NCI-H2171 treated with DMSO at 0.1 percent for 48 hours (cell line): ENCODE measurements around the gene FSTL4.
"Not testable (repeated sequence)": the region's sequence is repeated elsewhere in the genome, so short reads cannot be mapped to it uniquely, and the experiment has no call there.

Experiments
- DNase-seq: peaks from one replicate; lab custom pipeline; 2025; lab: John Stamatoyannopoulos, UW

The FSTL4 gene

DNA sequence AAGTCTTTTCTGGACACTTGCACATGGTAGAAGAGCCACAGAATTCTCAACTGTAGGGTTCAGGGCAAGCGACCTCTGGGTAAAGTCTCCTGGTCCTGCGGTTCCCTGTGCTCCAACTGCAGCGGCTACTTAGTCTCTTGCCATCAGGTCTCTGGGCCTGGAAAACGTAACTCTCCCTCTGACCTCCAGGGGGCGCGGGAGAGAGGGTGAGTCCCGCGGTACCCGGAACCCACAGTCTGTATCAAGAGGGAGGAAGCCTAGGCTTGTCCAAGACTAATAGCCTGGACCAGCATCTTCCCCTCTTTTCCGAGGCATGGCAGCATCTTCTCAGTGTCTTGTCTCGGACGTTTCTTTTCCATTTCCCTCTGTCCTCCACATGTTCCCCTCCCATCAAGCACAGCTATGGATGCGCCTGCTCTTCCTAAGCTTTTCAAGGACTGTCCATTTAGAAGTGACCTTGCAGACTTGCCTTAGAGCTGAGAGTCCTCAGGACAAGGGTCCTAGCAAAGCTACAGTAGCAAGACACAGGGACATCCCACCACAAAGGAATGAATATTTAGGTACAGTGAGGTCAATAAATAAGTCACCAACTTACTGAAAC is 59.3 kb downstream of the FSTL4 start:
- no peak for DNase-seq

DNA sequence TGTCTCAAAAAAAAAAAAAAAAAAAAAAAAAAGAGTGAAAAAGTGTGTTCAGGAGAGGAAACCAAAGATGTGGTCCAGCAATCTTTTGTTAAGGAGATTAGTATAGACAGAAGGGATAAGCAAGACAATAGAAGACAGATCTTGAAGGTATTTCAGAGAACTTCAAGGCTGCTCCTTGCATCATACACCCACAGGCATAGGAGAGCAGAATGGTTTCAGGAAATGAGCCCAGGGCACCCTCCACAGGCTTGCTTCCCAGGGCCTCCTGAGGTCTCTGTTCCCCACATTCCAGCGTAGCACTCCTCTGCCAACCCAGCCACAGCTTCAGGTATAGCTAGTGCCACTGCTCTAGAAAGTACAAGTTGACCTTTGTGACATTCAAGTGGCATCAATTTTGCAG is 65.8 kb downstream of the FSTL4 start:
- DNase-seq: no peak

DNA sequence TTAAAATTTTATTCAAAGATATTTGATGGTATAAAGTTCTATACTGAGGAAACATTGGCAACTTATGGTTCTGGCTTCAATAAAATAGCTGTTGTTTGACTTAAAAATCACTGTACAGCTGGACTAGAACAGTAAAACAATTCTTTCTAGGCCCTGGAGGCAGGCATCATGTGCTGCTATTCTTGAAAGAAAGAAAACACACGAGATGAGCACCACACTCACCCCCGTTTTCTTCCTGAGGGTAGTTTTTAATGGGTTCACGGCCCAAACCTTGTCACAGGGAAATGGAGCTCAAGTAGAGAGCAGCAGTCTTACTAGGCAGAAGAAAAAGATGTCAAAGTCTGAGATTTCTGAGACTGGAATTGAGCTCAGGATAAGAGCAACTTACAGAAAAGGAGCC is 68.0 kb downstream of the FSTL4 start:
- no peak for DNase-seq

DNA sequence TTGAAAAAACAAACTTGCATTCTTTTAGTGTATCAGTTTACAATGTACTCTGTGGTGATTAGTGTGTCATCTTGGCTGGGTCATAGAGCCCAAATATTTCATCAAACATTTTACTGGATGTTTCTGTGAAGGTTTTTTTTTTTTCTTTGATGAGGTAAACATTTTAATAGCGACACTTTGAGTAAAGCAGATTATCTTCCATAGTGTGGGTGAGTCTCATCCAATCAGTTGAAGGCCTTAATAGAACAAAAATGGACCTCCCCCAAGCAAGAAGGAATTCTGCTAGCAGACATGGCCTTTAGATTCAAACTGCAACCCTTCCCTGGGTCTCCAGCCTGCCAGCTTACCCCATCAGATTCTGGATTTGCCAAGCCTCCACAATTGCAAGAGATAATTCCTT is 72.5 kb downstream of the FSTL4 start:
- no peak for DNase-seq

DNA sequence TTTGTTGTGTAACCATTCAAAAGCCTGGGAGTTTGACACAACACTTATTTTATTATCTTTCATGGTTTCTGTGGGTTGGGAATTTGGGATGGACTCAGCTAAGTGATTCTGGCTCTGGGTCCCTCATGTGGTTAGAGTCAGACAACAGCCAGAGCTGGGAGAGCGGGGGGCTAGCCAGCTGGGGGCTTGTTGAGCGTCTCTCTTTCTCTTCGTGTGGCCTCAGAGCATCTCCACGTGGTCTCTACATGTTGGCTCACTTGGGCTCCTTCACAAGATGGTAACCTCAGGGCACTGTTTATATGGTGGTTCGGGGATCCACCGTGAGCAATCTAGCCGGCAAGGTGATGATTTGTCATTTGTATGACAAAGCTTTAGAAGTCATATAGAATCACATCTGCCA is 73.6 kb downstream of the FSTL4 start:
- DNase-seq: no peak

DNA sequence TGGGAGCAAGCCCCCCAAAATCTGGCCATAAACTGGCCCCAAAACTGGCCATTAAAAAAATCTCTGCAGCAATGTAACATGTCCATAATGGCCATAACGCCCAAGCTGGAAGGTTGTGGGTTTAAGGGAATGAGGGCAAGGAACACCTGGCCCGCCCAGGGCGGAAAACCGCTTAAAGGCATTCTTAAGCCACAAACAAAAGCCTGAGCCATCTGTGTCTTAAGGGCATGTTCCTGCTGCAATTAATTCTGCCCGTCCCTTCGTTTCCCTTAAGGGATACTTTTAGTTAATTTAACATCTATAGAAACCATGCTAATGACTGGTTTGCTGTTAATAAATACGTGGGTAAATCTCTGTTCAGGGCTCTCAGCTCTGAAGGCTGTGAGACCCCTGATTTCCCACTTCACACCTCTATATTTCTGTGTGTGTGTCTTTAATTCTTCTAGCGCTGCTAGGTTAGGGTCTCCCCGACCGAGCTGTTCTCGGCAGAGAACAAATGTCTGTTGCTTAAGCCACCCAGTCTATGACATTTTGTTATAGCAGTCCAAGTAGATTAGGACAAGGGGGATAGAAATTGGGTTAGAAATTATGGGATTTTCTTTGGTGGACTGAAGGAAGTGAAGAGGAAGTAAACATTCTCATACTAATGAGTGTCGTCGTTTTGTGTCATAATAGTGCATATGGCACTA is 77.0 kb downstream of the FSTL4 start:
- not testable (repeated sequence) for DNase-seq

DNA sequence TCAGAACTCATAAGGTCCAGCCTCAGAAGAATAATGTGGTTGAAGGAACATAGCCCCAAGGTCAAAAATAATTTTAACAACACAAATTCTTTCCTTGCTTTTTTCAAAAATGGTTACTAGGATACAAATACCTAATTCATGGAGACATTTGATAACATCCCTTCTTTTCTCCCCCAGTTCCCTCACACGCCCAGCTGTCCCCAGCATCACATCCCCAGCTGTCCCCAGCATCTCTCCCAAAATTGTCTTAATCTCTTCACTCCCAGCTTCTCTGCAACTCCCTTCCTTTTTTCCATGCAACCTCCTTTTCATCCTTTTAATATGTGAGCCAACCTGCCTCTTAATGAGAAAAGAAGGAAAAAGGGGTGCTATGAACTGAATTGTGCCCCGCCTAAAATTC is 77.8 kb downstream of the FSTL4 start:
- DNase-seq: no peak

DNA sequence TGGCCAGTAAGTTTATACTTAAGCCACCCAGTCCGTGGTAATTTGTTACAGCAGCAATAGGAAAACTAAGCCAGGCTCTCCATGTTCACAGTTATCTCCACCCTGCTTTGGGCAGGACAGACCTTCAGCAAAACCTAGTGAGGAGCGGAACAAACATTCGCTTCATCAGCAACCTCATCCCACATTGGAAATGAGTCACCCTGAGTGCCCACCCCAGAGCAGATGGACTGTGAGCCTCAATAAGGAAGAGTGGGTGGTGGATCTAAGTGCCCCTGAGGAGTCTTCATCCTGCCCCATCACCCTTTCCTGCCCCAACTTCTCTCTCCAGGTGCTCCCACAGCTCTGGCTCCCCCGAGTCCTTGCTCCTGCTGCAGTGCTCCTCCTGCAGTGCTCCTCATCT is 78.8 kb downstream of the FSTL4 start:
- DNase-seq: no peak

DNA sequence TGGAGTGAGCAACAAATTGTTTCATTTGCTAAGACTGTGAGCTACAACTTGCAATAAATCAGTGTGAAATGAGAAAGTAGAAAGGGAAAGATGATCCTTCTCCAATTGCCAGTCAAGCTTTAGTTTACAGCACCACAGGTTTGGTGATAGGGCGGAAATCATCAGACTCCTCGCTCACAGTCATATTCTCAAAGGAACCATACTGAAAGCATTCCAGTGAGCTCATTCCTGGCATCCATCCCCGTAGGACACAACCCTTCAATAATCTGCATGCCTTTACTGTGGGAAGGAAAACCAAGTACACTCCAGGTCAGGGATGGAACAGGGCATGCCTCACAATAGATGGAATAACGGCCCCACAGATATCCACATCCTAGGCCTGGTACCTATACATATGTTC is 80.7 kb downstream of the FSTL4 start:
- DNase-seq: no peak

DNA sequence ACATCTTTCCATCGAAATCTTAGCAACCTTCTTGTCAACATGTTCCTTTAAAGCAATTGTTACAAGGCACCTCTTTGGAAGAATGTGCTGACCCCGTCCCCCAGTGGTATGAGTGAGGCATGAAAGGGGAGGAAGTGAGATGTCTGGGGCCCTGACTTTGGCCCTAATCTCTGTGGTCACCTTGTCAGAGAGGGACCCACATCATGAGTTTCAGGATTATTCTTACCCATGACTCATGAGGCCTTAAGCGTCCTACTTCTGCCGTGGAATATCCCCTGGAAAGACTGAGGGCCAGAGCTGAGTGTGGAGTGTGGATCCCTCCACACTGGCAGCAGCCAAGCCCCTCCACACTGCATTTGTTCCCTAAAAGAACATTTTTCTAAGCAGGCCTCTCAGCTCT is 81.2 kb downstream of the FSTL4 start:
- no peak for DNase-seq

DNA sequence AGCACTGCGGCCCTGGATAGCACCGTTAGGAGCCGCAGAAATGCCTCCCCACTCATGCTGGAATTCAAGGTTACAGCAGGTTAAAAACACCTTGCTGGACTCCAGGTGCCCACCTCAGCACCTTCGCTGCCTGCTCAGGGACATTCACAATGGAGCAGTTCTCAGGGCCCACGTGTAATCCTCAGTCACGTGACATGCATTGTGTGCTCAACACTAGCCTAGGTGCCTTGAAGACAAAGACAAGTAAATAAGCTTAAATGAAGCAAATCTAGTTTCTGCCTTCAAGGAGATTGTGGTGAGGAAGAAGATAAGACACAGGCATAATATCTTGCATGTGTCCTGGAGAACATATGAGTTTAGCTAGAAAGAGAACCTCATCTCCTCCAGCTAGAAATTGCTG is 82.1 kb downstream of the FSTL4 start:
- no peak for DNase-seq

DNA sequence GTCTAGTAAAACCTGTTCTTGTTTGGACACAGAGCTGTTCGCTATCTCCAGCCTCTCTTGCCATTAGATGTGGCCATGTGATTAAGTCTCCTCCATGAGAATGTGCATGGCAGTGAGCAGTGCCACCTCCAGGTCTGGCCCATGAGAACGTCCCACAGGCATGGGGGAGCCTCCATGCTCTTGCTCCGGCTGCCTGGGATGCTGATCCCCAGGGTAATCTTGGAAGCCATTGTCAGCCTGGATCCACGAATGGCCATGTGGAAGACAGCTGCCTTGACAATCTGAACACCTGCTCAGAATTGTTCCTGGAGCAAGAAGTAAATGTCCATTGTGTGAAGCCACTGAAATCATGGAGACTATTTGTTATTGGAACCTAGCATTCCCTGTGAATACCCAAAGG is 83.5 kb downstream of the FSTL4 start:
- DNase-seq: no peak

DNA sequence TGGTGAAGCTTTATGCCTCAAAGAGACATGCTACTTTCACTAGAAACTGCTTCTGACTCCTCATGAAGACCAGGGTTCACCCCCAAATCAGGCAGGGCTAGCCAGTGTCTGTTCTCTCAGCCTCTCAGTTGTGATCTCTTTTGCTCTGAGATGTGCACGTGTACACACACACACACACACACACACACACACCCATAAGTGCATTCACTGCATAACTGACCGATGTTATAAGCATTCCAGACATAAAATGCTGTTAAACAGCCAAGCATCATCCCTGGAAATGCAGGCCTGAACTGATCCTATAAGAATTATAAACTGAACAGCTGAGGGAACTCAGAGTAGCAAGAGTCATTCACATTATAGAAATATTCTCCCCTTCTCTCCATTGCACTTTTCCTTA is 85.0 kb downstream of the FSTL4 start:
- DNase-seq: no peak

DNA sequence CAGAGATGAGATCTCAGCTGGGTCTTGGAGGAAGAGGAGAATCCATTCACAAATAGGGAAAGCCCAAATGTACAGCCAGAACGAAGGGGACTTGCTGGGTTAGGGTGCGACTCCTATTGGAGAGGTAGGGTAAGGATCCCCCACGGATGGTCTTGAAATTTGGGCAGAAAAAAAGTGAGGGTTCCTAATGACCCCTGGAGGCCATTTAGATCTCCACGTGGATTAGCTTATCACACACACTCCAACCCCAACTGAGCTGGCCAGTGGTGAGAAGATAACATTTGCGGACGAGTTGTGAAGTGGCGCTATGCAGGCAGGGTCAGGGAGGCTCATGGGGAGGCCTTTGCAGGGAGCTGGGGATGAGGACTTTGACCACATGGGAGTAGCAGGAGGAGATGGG is 86.0 kb downstream of the FSTL4 start:
- no peak for DNase-seq

DNA sequence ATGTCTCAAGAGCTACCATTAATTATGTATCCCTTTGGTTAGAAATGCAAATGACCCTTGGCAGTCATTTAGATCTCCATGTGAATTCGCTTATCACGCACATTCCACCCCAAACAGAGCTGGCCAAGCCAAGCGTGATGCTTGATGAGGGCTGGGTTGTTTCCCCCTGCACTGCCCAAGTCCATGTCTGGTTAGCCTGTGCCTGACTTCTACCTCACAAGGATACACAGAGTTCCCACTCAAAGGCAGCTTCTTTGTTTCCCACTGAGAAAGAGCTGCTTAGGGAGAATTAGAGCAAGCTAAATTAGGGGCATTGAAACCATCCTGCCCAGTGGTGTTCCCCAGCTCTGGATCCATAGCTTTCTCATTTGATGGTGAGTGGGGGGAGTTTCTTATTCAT is 87.2 kb downstream of the FSTL4 start:
- DNase-seq: no peak

DNA sequence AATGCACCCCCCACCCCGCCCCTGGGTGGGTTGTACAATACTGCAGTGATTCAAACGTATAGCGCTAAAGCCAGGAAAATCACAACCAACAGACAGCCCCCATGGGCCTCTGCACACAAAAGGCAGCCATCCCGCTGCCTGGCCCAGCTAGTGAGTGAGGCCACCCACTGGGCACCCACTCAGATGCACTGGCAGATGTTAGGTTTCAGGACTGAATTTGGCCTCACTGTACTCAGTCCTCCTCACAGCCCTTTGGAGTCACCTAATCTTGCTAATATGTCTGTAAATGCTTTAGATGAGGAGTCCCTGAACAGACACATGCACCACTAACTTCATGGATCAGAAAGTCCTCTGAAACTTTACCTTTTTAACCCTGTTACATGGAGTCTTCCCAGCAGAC is 87.7 kb downstream of the FSTL4 start:
- DNase-seq: no peak

DNA sequence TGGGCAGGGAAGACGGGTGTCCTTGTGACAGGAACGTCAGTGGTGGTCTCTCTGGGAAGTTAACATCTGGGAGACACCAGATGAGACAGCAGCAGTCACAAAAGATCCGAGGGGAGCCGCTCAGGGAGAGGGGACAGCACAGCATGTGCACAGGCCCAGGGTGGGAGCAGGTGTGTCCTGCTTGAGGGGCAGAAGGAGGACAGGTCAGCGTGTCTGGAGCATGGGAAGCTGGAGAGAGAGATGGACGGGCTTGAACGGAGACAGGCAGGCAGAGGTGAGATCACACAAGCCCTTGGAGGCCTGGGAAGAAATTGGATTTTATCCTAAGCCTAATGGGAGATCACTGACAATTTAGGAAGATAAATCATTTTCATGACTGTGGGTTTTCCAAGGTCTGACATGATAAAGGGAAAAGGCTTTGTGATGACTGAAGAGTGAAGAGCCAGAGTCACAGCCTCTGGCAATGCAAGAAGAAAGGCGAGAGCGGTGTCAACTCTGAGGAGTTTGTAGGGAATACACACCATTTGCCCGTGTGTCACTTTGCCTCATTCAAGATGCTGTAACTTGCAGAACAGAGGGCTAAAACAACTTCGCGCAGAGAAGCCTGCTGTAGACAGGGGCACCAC is 88.3 kb downstream of the FSTL4 start:
- no peak for DNase-seq

DNA sequence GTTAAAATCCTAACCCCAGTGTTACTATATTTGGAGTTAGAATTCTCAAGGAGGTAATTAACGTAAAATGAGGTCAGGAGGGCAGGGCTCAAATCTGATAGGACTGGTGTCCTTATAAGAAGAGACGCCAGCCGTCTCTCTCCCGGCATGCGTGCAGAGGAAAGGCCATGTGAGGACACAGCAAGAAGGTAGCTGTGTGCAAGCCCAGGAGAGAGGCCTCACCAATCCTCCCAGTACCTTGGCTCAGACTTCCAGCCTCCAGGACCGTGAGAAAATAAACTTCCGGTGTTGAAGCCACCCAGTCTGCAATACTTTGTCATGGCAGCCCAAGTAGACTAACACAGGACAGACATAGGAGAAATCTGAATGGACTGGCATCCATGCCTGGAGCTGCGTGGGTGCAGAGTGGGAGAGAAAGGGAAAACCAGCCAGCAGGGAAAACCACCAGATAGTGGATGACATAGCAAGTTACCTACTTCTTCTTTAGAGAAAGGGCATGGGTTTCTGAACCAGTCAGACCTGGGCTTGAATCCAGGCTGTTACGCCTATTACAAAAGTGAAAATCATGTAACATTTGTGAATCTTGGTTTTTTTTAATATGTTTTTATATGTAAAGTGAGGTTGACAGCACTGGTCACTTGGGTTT is 89.2 kb downstream of the FSTL4 start:
- no peak for DNase-seq

DNA sequence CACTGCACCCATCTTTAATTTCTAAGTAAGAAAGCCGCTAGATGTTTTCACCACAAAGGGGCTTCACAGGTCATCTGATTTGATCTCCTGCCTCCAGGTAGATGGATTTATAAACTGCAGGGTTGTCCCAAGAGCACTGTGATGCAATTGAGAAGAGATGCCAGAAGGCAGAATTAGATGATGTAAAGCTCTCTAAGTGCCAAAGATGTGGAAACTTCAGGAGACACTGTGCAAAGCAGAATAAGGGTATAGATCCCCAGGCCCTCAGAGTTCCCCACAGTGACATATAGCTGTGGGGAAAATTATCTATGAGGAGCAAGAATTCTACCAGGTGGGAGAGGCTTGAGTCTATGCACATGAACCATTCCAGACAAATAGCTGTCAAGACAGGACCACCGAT is 90.5 kb downstream of the FSTL4 start:
- no peak for DNase-seq

DNA sequence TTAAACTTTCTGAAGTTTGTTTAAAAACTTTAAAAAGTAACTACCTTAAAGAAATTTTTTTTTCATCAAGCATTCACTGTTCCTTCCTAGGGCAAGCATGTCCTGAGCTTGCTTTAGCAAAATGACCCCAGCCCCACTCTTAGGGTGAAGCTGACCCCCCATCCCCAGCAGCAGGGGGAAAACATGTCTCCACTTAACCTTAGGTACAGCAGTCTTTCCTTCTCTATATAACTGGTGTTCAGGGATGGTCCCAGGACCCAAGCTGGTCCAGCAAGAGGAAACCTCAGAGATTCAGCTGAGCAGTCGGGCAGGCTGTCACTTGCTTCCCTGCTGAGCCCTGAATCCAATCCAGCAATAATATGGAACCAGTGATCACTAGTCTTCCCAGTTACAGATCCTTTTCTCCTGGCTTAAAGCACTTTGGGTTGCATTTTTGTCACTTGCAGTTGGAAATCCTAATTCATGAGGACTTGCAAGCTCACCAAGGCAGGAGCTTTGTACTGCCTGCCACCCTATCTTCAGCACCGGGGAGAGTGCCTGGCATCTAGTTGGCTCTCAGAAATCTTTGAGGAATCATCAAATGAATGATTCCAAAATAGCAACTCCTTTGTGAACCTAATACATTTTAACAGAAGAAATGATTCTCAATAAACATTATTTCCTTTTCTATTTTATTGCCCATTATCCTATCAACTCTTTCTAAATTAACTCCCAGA is 91.2 kb downstream of the FSTL4 start:
- DNase-seq: no peak

DNA sequence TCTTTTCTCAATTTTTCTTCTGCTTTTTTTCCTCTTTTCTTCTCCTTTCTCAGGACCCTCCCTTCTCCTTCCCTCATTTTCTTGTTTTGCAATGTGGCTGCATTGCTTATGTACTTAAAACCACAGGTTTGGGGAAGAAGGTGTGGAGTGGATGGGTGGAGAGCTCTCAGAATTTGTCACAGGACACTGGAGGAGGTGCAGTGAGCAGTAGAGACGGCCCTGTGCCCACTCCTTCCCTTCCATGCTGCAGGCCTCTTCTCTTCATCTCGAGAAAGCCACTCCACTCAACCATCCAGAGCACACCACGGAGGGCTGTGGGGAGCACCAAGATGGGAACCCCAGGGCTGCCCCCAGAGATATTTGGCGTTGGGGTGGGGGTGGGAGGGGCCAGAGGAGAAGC is 92.3 kb downstream of the FSTL4 start:
- no peak for DNase-seq

DNA sequence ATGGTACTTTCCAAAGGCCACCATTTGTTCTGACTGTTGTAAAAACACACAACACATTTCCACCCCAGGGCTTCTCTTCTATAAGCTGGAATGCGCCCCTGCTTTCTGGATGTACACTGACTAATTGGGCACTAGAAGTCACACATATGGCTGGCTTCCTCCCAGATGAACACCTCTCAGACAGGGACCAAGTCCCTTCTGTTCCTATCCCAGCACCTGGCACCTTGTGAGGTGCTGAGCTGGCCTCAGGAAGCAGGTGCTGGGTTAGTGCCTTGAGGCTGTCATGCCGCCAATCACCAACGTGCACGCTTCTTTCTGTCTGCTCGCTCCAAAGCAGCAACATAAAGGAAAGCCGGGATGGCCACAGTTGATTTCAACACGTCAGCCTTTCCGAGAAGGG is 93.2 kb downstream of the FSTL4 start:
- DNase-seq: peak; percentile 62

DNA sequence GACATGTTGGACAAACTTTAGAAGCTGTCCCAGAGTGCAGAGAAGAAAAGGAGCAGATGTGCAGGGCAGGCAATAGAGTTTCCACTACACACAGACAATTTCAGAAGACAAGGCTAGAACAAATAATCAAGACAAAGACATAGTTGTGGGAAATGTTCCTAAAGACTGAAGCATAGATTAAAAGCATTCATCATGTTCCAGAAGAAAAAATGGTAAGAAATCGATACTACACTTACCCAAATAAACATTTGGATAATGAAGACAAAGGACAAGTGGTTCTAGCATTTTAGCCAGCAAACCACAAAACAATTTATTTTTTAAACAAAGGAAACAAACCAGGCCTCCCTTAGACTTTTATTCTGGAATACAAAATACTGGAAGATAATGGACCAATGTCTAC is 97.9 kb downstream of the FSTL4 start:
- no peak for DNase-seq
